ENCODE results near the gene FAM229A. TPM values are rescaled to one million over a fixed set of nuclear protein-coding genes. Genes with fewer than 3 reads are reported as not detected.

Gene FAM229A
- total RNA-seq, 1 donor from 2014 or later, result 8.5 TPM

- no peak overlapping the region for H3K4me3 Mint-ChIP-seq (ENCODE audit: unreplicated experiment)
- DNase-seq (ENCODE audit: low spot score), result no peak
- H3K36me3 Mint-ChIP-seq (ENCODE audit: low read depth, unreplicated experiment), result peaks cover under 1% of the 10 kb centered on the region
- TF ChIP-seq CTCF (IDR thresholded peaks at IDR 0.05; ENCODE audit: unreplicated experiment), result no peak
- H3K4me1 Mint-ChIP-seq (ENCODE audit: unreplicated experiment), result peaks cover 35% of the 10 kb centered on the region
- H3K27ac Mint-ChIP-seq (ENCODE audit: unreplicated experiment), result no peak overlapping the region
- H3K9me3 Mint-ChIP-seq (ENCODE audit: unreplicated experiment), result no peaks in the 10 kb centered on the region
- H3K27me3 Mint-ChIP-seq (ENCODE audit: unreplicated experiment), result peaks cover 14% of the 10 kb centered on the region
Measured at GRCh38 chr1:32345289-32345827, 16.9 kb downstream of the FAM229A start.

- Mint-ChIP-seq H3K4me1 (ENCODE audit: unreplicated experiment) (peaks cover 29% of the 10 kb centered on the region), H3K36me3 (ENCODE audit: low read depth, unreplicated experiment) (peaks cover 11% of the 10 kb centered on the region), H3K4me3 (ENCODE audit: unreplicated experiment) (no peak overlapping the region), H3K9me3 (ENCODE audit: unreplicated experiment) (no peaks in the 10 kb centered on the region), H3K27ac (ENCODE audit: unreplicated experiment) (no peak overlapping the region), H3K27me3 (ENCODE audit: unreplicated experiment) (peaks cover 27% of the 10 kb centered on the region)
- DNase-seq (ENCODE audit: low spot score), result no peak
- no peak for TF ChIP-seq CTCF (IDR thresholded peaks at IDR 0.05; ENCODE audit: unreplicated experiment)
Measured at GRCh38 chr1:32342704-32343103, 19.6 kb downstream of the FAM229A start.

- peaks cover 11% of the 10 kb centered on the region for H3K36me3 Mint-ChIP-seq (ENCODE audit: low read depth, unreplicated experiment)
- no peak for DNase-seq (ENCODE audit: low spot score)
- TF ChIP-seq CTCF (IDR thresholded peaks at IDR 0.05; ENCODE audit: unreplicated experiment), result no peak
- H3K27me3 Mint-ChIP-seq (ENCODE audit: unreplicated experiment), result peaks cover 29% of the 10 kb centered on the region
- H3K27ac Mint-ChIP-seq (ENCODE audit: unreplicated experiment), result no peak overlapping the region
- H3K4me1 Mint-ChIP-seq (ENCODE audit: unreplicated experiment), result peaks cover 35% of the 10 kb centered on the region
- H3K9me3 Mint-ChIP-seq (ENCODE audit: unreplicated experiment), result no peaks in the 10 kb centered on the region
- no peak overlapping the region for H3K4me3 Mint-ChIP-seq (ENCODE audit: unreplicated experiment)
Measured at GRCh38 chr1:32341971-32342370, 20.3 kb downstream of the FAM229A start.

GRCh38 chr1:32341186-32341757 is 21.0 kb downstream of the FAM229A start:
- Mint-ChIP-seq H3K27me3 (ENCODE audit: unreplicated experiment) (peaks cover 31% of the 10 kb centered on the region), H3K27ac (ENCODE audit: unreplicated experiment) (no peak overlapping the region), H3K36me3 (ENCODE audit: low read depth, unreplicated experiment) (peaks cover 13% of the 10 kb centered on the region), H3K4me3 (ENCODE audit: unreplicated experiment) (no peak overlapping the region), H3K4me1 (ENCODE audit: unreplicated experiment) (peaks cover 32% of the 10 kb centered on the region), H3K9me3 (ENCODE audit: unreplicated experiment) (no peaks in the 10 kb centered on the region)
- no peak for TF ChIP-seq CTCF (IDR thresholded peaks at IDR 0.05; ENCODE audit: unreplicated experiment)
- no peak for DNase-seq (ENCODE audit: low spot score)

GRCh38 chr1:32339363-32339978 is 22.8 kb downstream of the FAM229A start:
- H3K4me3 Mint-ChIP-seq (ENCODE audit: unreplicated experiment), result peak overlapping the region; percentile 63
- peaks cover 13% of the 10 kb centered on the region for H3K36me3 Mint-ChIP-seq (ENCODE audit: low read depth, unreplicated experiment)
- no peak overlapping the region for H3K27ac Mint-ChIP-seq (ENCODE audit: unreplicated experiment)
- H3K27me3 Mint-ChIP-seq (ENCODE audit: unreplicated experiment), result peaks cover 29% of the 10 kb centered on the region
- TF ChIP-seq CTCF (IDR thresholded peaks at IDR 0.05; ENCODE audit: unreplicated experiment), result no peak
- no peak for DNase-seq (ENCODE audit: low spot score)
- no peaks in the 10 kb centered on the region for H3K9me3 Mint-ChIP-seq (ENCODE audit: unreplicated experiment)
- peaks cover 32% of the 10 kb centered on the region for H3K4me1 Mint-ChIP-seq (ENCODE audit: unreplicated experiment)

All from endothelial cell (in vitro differentiated cells).